K562 (cell line): ENCODE data around the gene PTPMT1. TPM values are rescaled to one million over a fixed set of nuclear protein-coding genes. Genes with fewer than 3 reads are reported as not detected.

ENCODE experiments used
- ARID3A ChIP-seq: IDR thresholded peaks from 2 replicates; pipeline ENCODE4 v1.6.1; 2012; ENCODE audit warnings: low read depth, low read length, improper control_type of control experiment, borderline replicate concordance
- C11orf30 ChIP-seq: fragments of 450-650 bp; IDR thresholded peaks from 2 replicates; pipeline ENCODE4 v1.6.1; 2016; ENCODE audit warnings: low read depth, mild to moderate bottlenecking
- CBX3 ChIP-seq, 2 experiments: IDR thresholded peaks; 1 replicate in 1 of 2; 2 replicates in 1 of 2; pipeline ENCODE4 v1.6.1; 2012; ENCODE audit warnings: inconsistent platforms in 2 of 2, low read length in 2 of 2, borderline replicate concordance in 1 of 2, control low read depth in 1 of 2
- CSDE1 ChIP-seq, 2 experiments: fragments of 450-650 bp; IDR thresholded peaks; 2 replicates each; pipeline ENCODE4 v1.6.1; 2016; ENCODE audit warnings: mild to moderate bottlenecking in 1 of 2
- ETV1 ChIP-seq: fragments of 450-650 bp; conservative IDR thresholded peaks from 2 replicates; pipeline ENCODE4 v1.6.1; 2016; ENCODE audit warnings: missing genetic modification characterization, control low read depth, low read depth, missing compliant biosample characterization
- FOXJ3 ChIP-seq: sonication (generic); formaldehyde crosslinking; IDR thresholded peaks from 2 replicates; pipeline ENCODE4 v1.4.0; 2020; ENCODE audit warnings: mild to moderate bottlenecking, missing genetic modification reagents
- MEF2D ChIP-seq: conservative IDR thresholded peaks from 2 replicates; pipeline ENCODE4 v1.6.1; 2016; ENCODE audit warnings: low read depth, missing genetic modification characterization, missing compliant biosample characterization
- MNT ChIP-seq, 2 experiments: fragments of 450-650 bp; conservative IDR thresholded peaks; 2 replicates each; pipeline ENCODE4 v1.6.1; 2017; ENCODE audit warnings: mild to moderate bottlenecking in 2 of 2, moderate library complexity in 2 of 2
- NFE2L1 ChIP-seq: fragments of 450-650 bp; IDR thresholded peaks from 2 replicates; pipeline ENCODE4 v1.6.1; 2016; ENCODE audit warnings: missing genetic modification characterization, low read depth, mild to moderate bottlenecking, missing compliant biosample characterization, moderate library complexity, borderline replicate concordance
- NFIX ChIP-seq: fragments of 250-450 bp; sonication (Bioruptor Pico); IDR thresholded peaks from 2 replicates; pipeline ENCODE4 v1.4.0; 2020; ENCODE audit warnings: low read depth, mild to moderate bottlenecking, moderate library complexity
- PHF21A ChIP-seq: fragments of 450-650 bp; IDR thresholded peaks from 2 replicates; pipeline ENCODE4 v1.6.1; 2017; ENCODE audit warnings: low read depth, borderline replicate concordance
- PTTG1 ChIP-seq: fragments of 450-650 bp; IDR thresholded peaks from 2 replicates; pipeline ENCODE4 v1.6.1; 2016; ENCODE audit warnings: low read depth, mild to moderate bottlenecking, missing genetic modification characterization, missing compliant biosample characterization
- SMAD1 ChIP-seq: fragments of 150-350 bp; IDR thresholded peaks from 2 replicates; pipeline ENCODE4 v1.6.1; 2014; ENCODE audit warnings: low read length, low read depth; ENCODE audit not compliant: partially characterized antibody
- U2AF2 ChIP-seq: fragments of 200-400 bp; formaldehyde crosslinking; optimal IDR thresholded peaks from 2 replicates; pipeline ENCODE3; 2017; ENCODE audit warnings: low read depth, mild to moderate bottlenecking, low read length
- ZNF561 ChIP-seq: fragments of 450-650 bp; formaldehyde crosslinking; conservative IDR thresholded peaks from 2 replicates; pipeline ENCODE4 v1.4.0; 2020; ENCODE audit warnings: mild to moderate bottlenecking, moderate library complexity
- ZNF584 ChIP-seq: fragments of 200-800 bp; sonication (Bioruptor generic); IDR thresholded peaks from 2 replicates; pipeline ENCODE4 v1.6.1; 2016; ENCODE audit warnings: low read depth, mild to moderate bottlenecking, missing genetic modification characterization, missing compliant biosample characterization
- polyA plus RNA-seq, 8 experiments: library from polyadenylated mRNA; depleted of rRNA in 4 of 8; stranded (reverse) in 5 of 8; unstranded in 3 of 8; fragments of >200 nt; fragmentation: Nextera tagmentation in 2 of 8; fragmentation: Illumina TruSeq in 1 of 8; extraction: Ambion mirVana in 2 of 8; extraction: Trizol in 1 of 8; gene quantifications; 2 replicates each; pipeline versions ENCODE4 v1.2.1 to v1.2.3, GENCODE V29; 2011 to 2014; ENCODE audit warnings: inconsistent platforms in 1 of 8, missing spikeins in 1 of 8
- total RNA-seq, 7 experiments: library from RNA; depleted of rRNA in 6 of 7; stranded (reverse); fragments of >200 nt in 6 of 7; fragmentation: Illumina TruSeq in 2 of 7; extraction: Trizol in 2 of 7; gene quantifications; 2 replicates each; pipeline versions ENCODE4 v1.2.1 to v1.2.3, GENCODE V29; 2011 to 2021; ENCODE audit warnings: low replicate concordance in 1 of 7
- TF ChIP-seq, protein P1 (sequence below): fragments of 450-650 bp; IDR thresholded peaks from 2 replicates; pipeline ENCODE4 v1.6.1; 2016; ENCODE audit warnings: missing biosample characterization, missing genetic modification characterization
- TF ChIP-seq, protein P2 (sequence below): fragments of 250-450 bp; sonication (Bioruptor Pico); IDR thresholded peaks from 2 replicates; pipeline ENCODE4 v1.8.0; 2021; ENCODE audit warnings: moderate library complexity, mild to moderate bottlenecking, inconsistent platforms
- TF ChIP-seq, protein P3 (sequence below): fragments of 250-450 bp; sonication (Bioruptor Pico); IDR thresholded peaks from 2 replicates; pipeline ENCODE4 v1.8.0; 2021; ENCODE audit warnings: borderline replicate concordance, mild to moderate bottlenecking, moderate library complexity; ENCODE audit not compliant: poor library complexity, severe bottlenecking

PTPMT1 gene
- total and polyA plus RNA-seq, 9 of the 15 experiments (the other 6 are each of a cell fraction or from before 2014, with no cell fraction given), result 10.4 to 140 (median 67.2) TPM

DNA sequence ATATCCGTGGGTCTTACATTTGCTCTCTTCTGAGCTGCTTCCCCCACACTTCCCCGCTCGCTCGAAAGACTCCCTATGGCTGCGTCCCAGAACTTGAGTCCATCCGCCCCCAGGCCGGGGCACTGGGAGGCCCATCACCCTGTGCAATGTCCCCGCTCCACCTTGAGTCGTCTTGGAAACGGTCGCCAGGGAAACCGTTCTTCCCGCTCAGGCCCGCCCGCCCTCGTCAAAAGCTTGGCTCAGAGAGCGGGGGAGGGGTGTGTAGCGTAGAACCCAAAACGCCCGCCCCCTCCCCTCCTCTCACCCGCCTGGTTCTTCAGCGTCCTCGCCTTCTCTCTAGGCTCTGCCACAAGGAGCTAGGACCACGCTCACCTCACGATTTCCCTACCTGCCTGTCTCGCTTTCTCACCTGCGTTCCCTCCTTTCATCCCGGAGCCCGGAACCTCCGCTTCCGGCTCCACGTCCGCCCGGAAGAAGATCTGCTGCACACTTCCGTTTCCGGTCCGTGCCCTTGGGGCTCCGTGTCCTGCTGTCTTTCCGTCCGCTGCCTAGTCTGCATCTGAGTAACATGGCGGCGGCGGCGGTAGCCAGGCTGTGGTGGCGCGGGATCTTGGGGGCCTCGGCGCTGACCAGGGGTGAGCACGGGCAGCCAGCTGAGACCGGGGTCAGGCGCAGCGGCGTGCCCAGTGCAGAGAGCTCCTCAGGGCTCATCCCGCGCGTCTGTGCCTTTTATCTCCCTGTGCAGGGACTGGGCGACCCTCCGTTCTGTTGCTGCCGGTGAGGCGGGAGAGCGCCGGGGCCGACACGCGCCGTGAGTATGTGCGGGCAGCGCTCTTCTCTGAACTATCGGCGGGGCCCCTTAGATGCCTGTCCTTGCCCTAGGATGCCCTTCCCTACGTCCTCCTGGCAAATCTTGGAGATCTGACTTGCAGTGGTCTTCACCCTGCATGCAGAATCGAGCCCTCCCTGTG, 13.4 kb downstream of the PTPMT1 start, which contains the start of the genes KBTBD4 and NDUFS3 (continued):
- TF ChIP-seq ZNF584 (no peak), ARID3A (no peak), MNT (conservative IDR thresholded peaks at IDR 0.05) (peak; percentile 69 to 90), SMAD1 (peak; percentile 50), ETV1 (tag) (peak; percentile 98), CBX3 (IDR thresholded peaks at IDR 0.05; ENCODE audit: borderline replicate concordance in 1 of 2, low read length in 2 of 2) (peak in 1 of 2 experiments; percentile 91; a peak in 2 of 3 replicates), PHF21A (peak; percentile 80; the same call in 1 of the 2 replicates), NFIX (CRISPR knock-in tag) (no peak), FOXJ3 (no peak), PTTG1 (tag) (no peak), MEF2D (tag) (peak; percentile 69), NFE2L1 (tag) (no peak), C11orf30 (peak; percentile 100), CSDE1 (IDR thresholded peaks at IDR 0.05) (peak; percentile 81 to 95; a peak in 2 of 4 replicates), ZNF561 (CRISPR knock-in tag) (no peak), U2AF2 (no peak)
- TF ChIP-seq, protein P1, sequence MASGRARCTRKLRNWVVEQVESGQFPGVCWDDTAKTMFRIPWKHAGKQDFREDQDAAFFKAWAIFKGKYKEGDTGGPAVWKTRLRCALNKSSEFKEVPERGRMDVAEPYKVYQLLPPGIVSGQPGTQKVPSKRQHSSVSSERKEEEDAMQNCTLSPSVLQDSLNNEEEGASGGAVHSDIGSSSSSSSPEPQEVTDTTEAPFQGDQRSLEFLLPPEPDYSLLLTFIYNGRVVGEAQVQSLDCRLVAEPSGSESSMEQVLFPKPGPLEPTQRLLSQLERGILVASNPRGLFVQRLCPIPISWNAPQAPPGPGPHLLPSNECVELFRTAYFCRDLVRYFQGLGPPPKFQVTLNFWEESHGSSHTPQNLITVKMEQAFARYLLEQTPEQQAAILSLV, result 0 out of 2 replicates have a peak, but pooled peaks have one; percentile 50
- TF ChIP-seq, protein P2, sequence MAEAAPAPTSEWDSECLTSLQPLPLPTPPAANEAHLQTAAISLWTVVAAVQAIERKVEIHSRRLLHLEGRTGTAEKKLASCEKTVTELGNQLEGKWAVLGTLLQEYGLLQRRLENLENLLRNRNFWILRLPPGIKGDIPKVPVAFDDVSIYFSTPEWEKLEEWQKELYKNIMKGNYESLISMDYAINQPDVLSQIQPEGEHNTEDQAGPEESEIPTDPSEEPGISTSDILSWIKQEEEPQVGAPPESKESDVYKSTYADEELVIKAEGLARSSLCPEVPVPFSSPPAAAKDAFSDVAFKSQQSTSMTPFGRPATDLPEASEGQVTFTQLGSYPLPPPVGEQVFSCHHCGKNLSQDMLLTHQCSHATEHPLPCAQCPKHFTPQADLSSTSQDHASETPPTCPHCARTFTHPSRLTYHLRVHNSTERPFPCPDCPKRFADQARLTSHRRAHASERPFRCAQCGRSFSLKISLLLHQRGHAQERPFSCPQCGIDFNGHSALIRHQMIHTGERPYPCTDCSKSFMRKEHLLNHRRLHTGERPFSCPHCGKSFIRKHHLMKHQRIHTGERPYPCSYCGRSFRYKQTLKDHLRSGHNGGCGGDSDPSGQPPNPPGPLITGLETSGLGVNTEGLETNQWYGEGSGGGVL (CRISPR knock-in tag), result no peak
- TF ChIP-seq, protein P3, sequence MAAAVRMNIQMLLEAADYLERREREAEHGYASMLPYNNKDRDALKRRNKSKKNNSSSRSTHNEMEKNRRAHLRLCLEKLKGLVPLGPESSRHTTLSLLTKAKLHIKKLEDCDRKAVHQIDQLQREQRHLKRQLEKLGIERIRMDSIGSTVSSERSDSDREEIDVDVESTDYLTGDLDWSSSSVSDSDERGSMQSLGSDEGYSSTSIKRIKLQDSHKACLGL, result peak; percentile 25
